Inferior parietal cortex (tissue), 1 donor: ENCODE data around the gene SEZ6L2.

ENCODE experiments used
- DNase-seq: peaks from one replicate; pipeline ENCODE4 v3.0.0-alpha.2; 2016; ENCODE audit errors: extremely low spot score

SEZ6L2 gene

DNA sequence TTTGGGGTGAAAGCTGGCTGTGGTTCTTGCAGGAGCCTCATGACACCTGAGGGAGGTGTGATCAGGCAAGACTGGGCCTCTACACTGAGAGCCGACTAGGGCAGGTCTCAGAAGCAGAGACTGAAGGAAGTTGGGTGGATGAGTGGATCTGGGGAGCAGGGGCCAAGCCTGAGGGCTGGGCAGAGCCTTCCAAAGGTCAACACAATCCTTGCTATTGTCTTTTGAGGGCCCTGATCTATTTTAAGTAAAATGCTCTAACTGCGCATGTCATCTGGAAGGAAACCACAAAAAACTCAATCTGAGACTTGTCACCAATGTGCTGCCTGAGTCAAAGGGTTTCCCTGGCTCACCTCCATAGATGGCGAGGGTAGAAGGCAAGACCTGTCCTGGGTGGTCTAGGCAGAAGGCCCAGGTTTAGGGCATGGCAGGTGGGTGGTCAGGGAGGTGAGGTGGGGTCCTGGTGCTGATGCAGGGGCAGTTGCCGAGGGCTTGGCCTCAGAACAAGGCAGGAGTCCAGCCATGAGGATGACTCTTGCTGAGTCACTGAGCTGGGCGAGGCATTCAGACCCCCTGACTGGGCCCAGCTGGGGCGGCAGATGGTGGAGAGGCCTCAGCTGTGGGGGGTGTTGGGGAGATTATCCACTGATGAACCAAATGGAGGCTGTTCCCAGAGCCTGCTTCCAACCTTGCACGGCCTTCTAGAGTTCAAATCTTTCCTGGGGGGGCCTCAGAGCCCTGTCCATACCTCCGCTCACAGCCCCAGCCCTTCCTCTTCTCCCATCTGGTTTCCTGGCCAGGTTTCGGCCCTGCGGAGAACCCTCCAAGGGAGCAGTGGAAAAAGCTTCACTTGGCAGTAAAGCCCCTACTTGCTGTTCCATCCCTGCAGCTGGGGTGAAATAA lies 74.0 kb downstream of the SEZ6L2 start:
- DNase-seq: no peak

DNA sequence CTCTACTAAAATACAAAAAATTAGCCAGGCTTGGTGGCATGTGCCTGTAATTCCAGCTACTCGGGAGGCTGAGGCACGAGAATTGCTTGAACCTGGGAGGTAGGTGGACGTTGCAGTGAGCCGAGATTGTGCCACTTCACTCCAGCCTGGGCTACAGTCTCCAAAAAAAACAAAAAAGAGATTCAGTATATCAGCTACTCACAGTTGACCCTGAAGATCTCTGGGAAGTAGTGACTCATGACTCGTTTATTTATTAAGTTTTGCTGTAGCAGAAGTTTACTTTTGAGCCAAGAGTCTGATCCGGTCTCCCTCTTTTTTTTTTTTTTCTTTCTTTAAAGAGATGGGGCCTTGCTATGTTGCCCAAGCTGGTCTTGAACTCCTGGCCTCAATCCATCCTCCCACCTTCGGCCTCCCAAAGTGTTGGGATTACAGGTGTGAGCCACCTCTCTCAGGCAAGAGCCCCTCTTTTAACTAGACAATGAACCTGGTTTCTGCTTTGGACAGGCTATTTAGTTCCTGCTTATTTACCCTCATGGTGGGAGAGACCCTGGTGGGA lies 74.7 kb downstream of the SEZ6L2 start:
- DNase-seq: no peak

DNA sequence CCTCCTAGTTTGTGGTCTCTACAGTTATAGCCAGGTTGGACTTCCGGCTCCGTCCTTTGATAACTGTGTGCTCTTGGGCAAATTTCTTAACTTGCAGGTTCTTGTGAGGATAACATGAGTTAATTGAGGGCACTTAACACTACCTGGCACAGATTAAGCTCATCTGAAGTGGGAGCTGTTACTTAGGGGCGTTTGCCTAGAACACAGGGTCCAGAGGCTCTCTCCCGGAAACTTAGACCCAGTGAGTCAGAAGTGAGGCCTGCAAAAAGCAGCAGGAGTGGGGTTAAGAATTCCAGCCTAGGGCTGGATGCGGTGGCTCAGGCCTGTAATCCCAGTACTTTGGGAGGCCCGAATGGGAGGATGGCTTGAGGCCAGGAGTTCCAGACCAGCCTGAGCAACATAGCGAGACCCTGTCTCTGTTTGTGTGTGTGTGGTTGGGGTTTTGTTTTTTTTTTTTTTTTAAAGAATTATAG lies 77.7 kb downstream of the SEZ6L2 start:
- DNase-seq: no peak
